Activated gamma-delta T cell treated with anti-CD3 and anti-CD28 coated beads, Interleukin-2, amount 50 U/mL, for 16 hours (primary cell): ENCODE measurements around the gene PPM1F.
"Not testable (repeated sequence)": the region's sequence is repeated elsewhere in the genome, so short reads cannot be mapped to it uniquely, and the experiment has no call there.

Experiments used
- DNase-seq: peaks from one replicate; pipeline ENCODE4 v3.0.0-alpha.2; 2020; ENCODE audit warnings: low read depth

PPM1F gene

DNA sequence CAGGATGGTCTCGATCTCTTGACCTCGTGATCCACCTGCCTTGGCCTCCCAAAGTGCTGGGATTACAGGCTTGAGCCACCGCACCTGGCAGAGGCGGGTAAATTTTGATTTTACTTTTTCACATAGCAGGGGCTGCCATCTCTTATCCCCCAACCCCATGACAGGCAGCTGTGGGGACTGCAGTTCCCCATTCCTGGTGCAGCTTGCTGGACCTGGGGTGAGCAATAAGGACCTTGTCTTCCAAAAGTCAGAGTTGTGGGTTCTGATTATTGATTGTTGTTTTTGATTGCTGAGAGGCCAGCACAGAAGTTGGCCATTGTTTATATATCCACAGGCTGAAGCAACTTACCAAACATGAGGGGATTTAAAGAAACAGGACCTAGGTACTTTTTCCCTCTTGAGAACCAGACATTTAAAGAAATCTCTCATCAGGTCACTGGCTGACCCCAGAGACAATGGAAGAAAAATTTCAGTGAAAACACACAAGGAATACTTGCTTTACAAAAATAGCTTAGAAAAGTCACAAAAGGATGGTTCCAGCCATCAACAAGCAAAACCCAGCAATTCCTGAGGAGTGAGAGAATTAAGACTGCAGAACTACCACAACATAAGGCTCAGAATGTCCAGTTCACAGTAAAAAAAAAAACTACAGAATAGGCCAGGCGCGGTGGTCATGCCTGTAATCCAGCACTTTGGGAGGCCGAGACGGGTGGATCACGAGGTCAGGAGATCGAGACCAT is 63.2 kb downstream of the PPM1F start:
- DNase-seq, result no peak

GRCh38 chr22:21887841-21888240 is 64.8 kb downstream of the PPM1F start:
- DNase-seq, result no peak

- not testable (repeated sequence) for DNase-seq
Observed at GRCh38 chr22:21883930-21884329, 68.7 kb downstream of the PPM1F start.

GRCh38 chr22:21882754-21883333 is 69.8 kb downstream of the PPM1F start:
- DNase-seq, result not testable (repeated sequence)

DNA sequence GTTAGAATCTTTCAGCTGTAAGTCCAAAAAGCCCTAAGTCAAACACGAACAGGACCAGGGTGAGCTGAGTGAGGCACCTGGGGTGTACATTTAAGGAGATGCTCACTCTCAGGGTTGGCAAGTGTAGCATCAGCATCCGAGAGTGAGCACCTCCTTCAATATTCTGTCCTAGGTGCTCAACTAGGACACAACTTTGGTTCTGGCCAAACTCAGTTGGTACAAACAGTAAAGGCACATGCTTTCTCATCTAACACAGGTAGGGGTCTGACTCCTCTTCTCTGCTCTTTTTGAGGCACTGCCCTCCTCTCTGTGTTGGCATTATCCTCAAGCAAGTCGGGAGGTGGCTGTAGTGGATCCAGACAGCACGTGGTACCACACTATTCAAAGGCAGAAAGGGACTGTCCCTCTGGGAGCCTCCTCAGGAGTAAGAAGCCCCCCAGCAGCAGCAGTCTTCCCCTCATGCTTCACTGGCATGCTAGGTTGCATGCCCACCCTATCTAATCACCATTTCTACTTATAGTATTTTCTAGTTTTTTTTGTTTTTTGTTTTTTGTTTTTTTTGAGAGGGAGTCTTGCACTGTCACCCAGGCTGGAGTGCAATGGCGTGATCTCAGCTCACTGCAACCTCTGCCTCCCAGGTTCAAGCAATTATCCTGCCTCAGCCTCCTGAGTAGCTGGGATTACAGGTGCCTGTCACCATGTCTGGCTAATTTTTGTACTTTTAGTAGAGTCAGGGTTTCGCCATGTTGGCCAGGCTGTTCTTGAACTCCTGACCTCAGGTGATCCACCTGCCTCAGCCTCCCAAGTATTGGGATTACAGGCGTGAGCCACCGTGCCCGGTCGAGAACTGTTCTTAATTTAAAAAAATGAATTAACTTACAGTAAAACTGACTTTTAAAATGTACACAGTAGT is 70.6 kb downstream of the PPM1F start:
- DNase-seq, result no peak

- no peak for DNase-seq
Observed at GRCh38 chr22:21876486-21877176, 76.0 kb downstream of the PPM1F start.

- not testable (repeated sequence) for DNase-seq
Observed at GRCh38 chr22:21874953-21875352, 77.7 kb downstream of the PPM1F start.

DNA sequence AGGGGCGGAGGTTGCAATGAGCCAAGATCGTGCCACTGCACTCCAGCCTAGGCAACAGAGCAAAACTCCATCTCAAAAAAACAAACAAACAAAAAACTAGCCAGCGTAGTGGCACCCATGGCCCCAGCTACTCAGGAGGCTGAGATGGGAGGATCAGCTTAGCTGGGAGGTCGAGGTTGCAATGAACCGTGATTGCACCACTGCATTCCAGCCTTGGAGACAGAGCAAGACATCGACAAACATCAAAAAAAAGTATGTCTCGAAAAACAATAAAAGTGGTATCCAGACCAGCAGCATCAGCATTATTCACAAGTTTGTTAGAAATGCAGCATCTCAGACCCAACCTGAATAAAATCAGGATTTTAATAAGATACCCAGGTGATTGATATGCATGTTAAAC is 79.0 kb downstream of the PPM1F start:
- DNase-seq, result no peak

DNA sequence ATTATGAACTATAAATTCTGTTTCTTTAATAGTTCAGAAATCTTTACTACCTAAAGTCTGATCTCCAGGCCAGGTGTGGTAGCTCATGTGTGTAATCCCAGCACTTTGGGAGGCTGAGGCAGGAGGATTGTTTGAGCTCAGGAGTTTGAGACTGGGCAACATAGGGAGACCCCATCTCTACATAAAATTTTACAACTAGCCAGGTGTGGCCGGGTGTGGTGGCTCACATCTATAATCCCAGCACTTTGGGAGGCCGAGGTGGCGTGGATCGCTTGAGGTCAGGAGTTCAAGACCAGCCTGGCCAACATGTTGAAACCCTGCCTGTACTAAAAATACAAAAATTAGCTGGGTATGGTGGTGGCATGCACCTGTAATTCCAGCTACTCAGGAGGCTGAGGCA is 79.9 kb downstream of the PPM1F start:
- DNase-seq, result not testable (repeated sequence)
